Measurements from ENCODE around the gene ORM1.

The ORM1 gene

GRCh38 chr9:114300846-114301797 is 21.8 kb upstream of the ORM1 start:
- TF ChIP-seq CTCF (IDR thresholded peaks at IDR 0.05; ENCODE audit: low read depth, low read length) = no peak

GRCh38 chr9:114301798-114302565 is 20.9 kb upstream of the ORM1 start:
- no peak for DNase-seq (ENCODE audit: low read depth, low spot score)
- TF ChIP-seq CTCF (IDR thresholded peaks at IDR 0.05; ENCODE audit: low read depth, low read length) = no peak
- H3K4me3 ChIP-seq (ENCODE audit: low read depth, low read length) = no peak overlapping the region
- in situ Hi-C loops (cut with HindIII; ENCODE audit: low sequenced_read_pairs) = no loop called here

More at GRCh38 chr9:114300846-114301797, 21.8 kb upstream of the ORM1 start:
- DNase-seq (ENCODE audit: low read depth, low spot score) = no peak
- H3K4me3 ChIP-seq (ENCODE audit: low read depth, low read length) = no peak overlapping the region
- in situ Hi-C loops (cut with HindIII; ENCODE audit: low sequenced_read_pairs) = no loop called here

DNA sequence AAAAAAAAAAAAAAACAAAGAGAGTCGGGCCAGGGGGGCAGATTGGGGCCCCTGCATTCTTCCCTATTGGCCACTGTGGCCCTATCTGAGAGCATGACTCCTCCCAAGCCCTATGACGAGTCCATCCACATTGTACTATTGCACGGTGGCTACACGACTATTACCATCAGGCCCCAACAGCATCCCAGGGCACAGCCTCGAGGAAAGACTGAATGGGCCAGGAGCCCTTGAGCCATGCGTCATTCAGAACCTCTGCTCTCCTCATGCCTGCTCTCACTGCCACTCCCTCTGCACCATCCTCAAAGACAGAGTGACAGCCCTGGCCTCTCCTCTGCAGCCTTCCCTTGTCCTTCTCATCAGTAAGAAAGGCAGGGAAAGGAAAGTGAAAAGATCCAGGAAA is 20.2 kb upstream of the ORM1 start:
- DNase-seq (ENCODE audit: low read depth, low spot score) = no peak
- TF ChIP-seq CTCF (IDR thresholded peaks at IDR 0.05; ENCODE audit: low read depth, low read length) = no peak
- H3K4me3 ChIP-seq (ENCODE audit: low read depth, low read length) = no peak overlapping the region
- in situ Hi-C loops (cut with HindIII; ENCODE audit: low sequenced_read_pairs) = no loop called here

GRCh38 chr9:114303571-114303970 is 19.3 kb upstream of the ORM1 start:
- in situ Hi-C loops (cut with HindIII; ENCODE audit: low sequenced_read_pairs) = no loop called here
- no peak for DNase-seq (ENCODE audit: low read depth, low spot score)
- TF ChIP-seq CTCF (IDR thresholded peaks at IDR 0.05; ENCODE audit: low read depth, low read length) = no peak
- H3K4me3 ChIP-seq (ENCODE audit: low read depth, low read length) = no peak overlapping the region

GRCh38 chr9:114303977-114304376 is 18.9 kb upstream of the ORM1 start:
- DNase-seq (ENCODE audit: low read depth, low spot score) = no peak

More at GRCh38 chr9:114303977-114304376, 18.9 kb upstream of the ORM1 start:
- TF ChIP-seq CTCF (IDR thresholded peaks at IDR 0.05; ENCODE audit: low read depth, low read length) = no peak
- H3K4me3 ChIP-seq (ENCODE audit: low read depth, low read length) = no peak overlapping the region
- in situ Hi-C loops (cut with HindIII; ENCODE audit: low sequenced_read_pairs) = no loop called here
